K562 (cell line): ENCODE results near the gene RNF39. TPM values are rescaled to one million over a fixed set of nuclear protein-coding genes. Genes with fewer than 3 reads are reported as not detected.

ENCODE experiments used
- DACH1 ChIP-seq: fragments of 450-650 bp; IDR thresholded peaks from 2 replicates; pipeline ENCODE4 v1.6.1; 2018; ENCODE audit not compliant: partially characterized antibody
- FOXA3 ChIP-seq, 2 experiments: fragments of 450-650 bp in 1 of 2; sonication (generic) in 1 of 2; formaldehyde crosslinking; IDR thresholded peaks in 1 of 2; conservative IDR thresholded peaks in 1 of 2; 2 replicates each; pipeline versions ENCODE4 v1.4.0 to v1.8.0; 2020 to 2022; ENCODE audit warnings: mild to moderate bottlenecking in 2 of 2, missing genetic modification reagents in 1 of 2
- FOXJ2 ChIP-seq: fragments of 200-800 bp; sonication (Bioruptor generic); IDR thresholded peaks from 2 replicates; pipeline ENCODE4 v1.6.1; 2016; ENCODE audit warnings: missing genetic modification characterization, missing compliant biosample characterization
- GATAD2B ChIP-seq: fragments of 450-650 bp; IDR thresholded peaks from 2 replicates; pipeline ENCODE4 v1.6.1; 2017; ENCODE audit warnings: mild to moderate bottlenecking, borderline replicate concordance
- JUNB ChIP-seq: fragments of 450-650 bp; formaldehyde crosslinking; conservative IDR thresholded peaks from 2 replicates; pipeline ENCODE4 v1.4.0; 2020; ENCODE audit warnings: mild to moderate bottlenecking
- MEF2A ChIP-seq: IDR thresholded peaks from 2 replicates; pipeline ENCODE4 v1.6.1; 2011; ENCODE audit warnings: low read depth, mild to moderate bottlenecking, low read length, moderate library complexity; ENCODE audit not compliant: control insufficient read depth
- NEUROD1 ChIP-seq: fragments of 150-350 bp; IDR thresholded peaks from 2 replicates; pipeline ENCODE4 v1.6.1; 2014; ENCODE audit warnings: borderline replicate concordance, low read length, low read depth; ENCODE audit not compliant: partially characterized antibody
- NFE2L1 ChIP-seq: fragments of 450-650 bp; IDR thresholded peaks from 2 replicates; pipeline ENCODE4 v1.6.1; 2016; ENCODE audit warnings: missing genetic modification characterization, low read depth, mild to moderate bottlenecking, missing compliant biosample characterization, moderate library complexity, borderline replicate concordance
- POU5F1 ChIP-seq: fragments of 150-350 bp; IDR thresholded peaks from 2 replicates; pipeline ENCODE4 v1.6.1; 2014; ENCODE audit warnings: borderline replicate concordance, low read length, low read depth, mild to moderate bottlenecking; ENCODE audit not compliant: partially characterized antibody
- PTRF ChIP-seq: fragments of 450-650 bp; IDR thresholded peaks from 2 replicates; pipeline ENCODE4 v1.6.1; 2016; ENCODE audit warnings: mild to moderate bottlenecking, missing genetic modification characterization, missing compliant biosample characterization
- RBM39 ChIP-seq: fragments of 200-400 bp; formaldehyde crosslinking; optimal IDR thresholded peaks from 2 replicates; pipeline ENCODE3; 2018; ENCODE audit warnings: low read depth, low read length
- SIN3B ChIP-seq: fragments of 450-650 bp; IDR thresholded peaks from 2 replicates; pipeline ENCODE4 v1.6.1; 2017; ENCODE audit warnings: low read depth, mild to moderate bottlenecking, moderate library complexity
- SMARCA5 ChIP-seq: fragments of 450-650 bp; IDR thresholded peaks from 2 replicates; pipeline ENCODE4 v1.6.1; 2016
- TCF15 ChIP-seq: fragments of 250-450 bp; sonication (Bioruptor Pico); IDR thresholded peaks from 2 replicates; pipeline ENCODE4 v1.8.0; 2022; ENCODE audit warnings: moderate library complexity, mild to moderate bottlenecking, inconsistent platforms
- TCFL5 ChIP-seq: fragments of 250-450 bp; sonication (Bioruptor Pico); conservative IDR thresholded peaks from 2 replicates; pipeline ENCODE4 v1.6.1; 2021; ENCODE audit warnings: mild to moderate bottlenecking, moderate library complexity, matching md5 sums
- THRA ChIP-seq: fragments of 450-650 bp; IDR thresholded peaks from 2 replicates; pipeline ENCODE4 v1.6.1; 2017; ENCODE audit warnings: mild to moderate bottlenecking, moderate library complexity
- ZBTB43 ChIP-seq: sonication (generic); formaldehyde crosslinking; IDR thresholded peaks from 2 replicates; pipeline ENCODE4 v1.8.0; 2023; ENCODE audit warnings: mild to moderate bottlenecking, missing genetic modification reagents
- ZHX1 ChIP-seq: fragments of 150-350 bp; conservative IDR thresholded peaks from 2 replicates; pipeline ENCODE4 v1.6.1; 2014; ENCODE audit warnings: low read length
- ZZZ3 ChIP-seq: fragments of 450-650 bp; IDR thresholded peaks from 2 replicates; pipeline ENCODE4 v1.6.1; 2016; ENCODE audit warnings: antibody characterized with exemption, mild to moderate bottlenecking, moderate library complexity
- polyA plus RNA-seq, 8 experiments: library from polyadenylated mRNA; depleted of rRNA in 4 of 8; stranded (reverse) in 5 of 8; unstranded in 3 of 8; fragments of >200 nt; fragmentation: Nextera tagmentation in 2 of 8; fragmentation: Illumina TruSeq in 1 of 8; extraction: Ambion mirVana in 2 of 8; extraction: Trizol in 1 of 8; gene quantifications; 2 replicates each; pipeline versions ENCODE4 v1.2.1 to v1.2.3, GENCODE V29; 2011 to 2014; ENCODE audit warnings: inconsistent platforms in 1 of 8, missing spikeins in 1 of 8
- total RNA-seq, 7 experiments: library from RNA; depleted of rRNA in 6 of 7; stranded (reverse); fragments of >200 nt in 6 of 7; fragmentation: Illumina TruSeq in 2 of 7; extraction: Trizol in 2 of 7; gene quantifications; 2 replicates each; pipeline versions ENCODE4 v1.2.1 to v1.2.3, GENCODE V29; 2011 to 2021; ENCODE audit warnings: low replicate concordance in 1 of 7

The RNF39 gene
- total and polyA plus RNA-seq, 9 of the 15 experiments (the other 6 are each of a cell fraction or from before 2014, with no cell fraction given): not detected

DNA sequence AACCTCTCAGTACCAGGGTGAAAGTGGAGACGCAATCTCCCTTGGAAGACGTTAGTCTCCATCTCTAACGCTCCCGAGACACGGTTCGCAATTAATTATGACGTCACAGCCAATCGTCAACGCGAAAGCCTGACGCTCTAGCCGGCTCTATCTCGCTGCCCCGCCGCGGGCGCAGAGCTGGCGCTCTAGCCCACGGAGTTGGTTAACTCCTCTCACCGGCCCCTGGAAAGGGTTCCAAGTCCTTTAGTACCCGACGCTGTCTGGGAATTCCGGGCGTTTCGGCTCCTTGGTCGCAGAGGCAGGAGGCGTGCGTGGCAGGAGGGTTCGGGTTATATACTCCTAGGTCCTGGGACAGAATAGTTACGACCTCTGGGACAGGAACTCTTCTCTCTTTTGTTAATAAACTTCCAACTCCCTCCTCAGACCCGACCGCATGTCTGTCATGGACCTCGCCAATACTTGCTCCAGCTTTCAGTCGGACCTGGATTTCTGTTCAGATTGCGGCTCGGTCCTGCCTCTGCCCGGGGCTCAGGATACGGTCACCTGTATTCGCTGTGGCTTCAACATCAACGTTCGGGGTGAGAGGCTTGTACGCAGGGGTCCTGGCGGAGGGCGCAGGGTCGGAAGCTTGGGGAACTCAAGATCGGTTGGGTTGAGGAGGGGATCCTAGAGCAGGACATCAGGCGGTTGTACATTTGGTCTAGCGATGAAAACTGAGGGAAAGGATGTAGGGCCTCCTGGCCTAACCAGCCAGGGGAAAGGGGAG lies 14.3 kb downstream of the RNF39 start, which contains the start of gene POLR1H (continued):
- TF ChIP-seq TCF15: no peak
- TF ChIP-seq PTRF (tag): no peak
- TF ChIP-seq ZHX1: peak; percentile 72; the same call in 1 of the 2 replicates
- no peak for TF ChIP-seq DACH1
- no peak for TF ChIP-seq THRA
- peak; percentile 71; the same call in 1 of the 2 replicates for TF ChIP-seq FOXJ2 (tag)
- peak; percentile 69 for TF ChIP-seq NEUROD1
- TF ChIP-seq RBM39: peak; percentile 15
- no peak for TF ChIP-seq MEF2A
- TF ChIP-seq TCFL5 (CRISPR knock-in tag): no peak
- TF ChIP-seq ZBTB43 (CRISPR knock-in tag): no peak
- TF ChIP-seq SIN3B: peak; percentile 98
- no peak; the same call in 1 of the 2 replicates for TF ChIP-seq GATAD2B
- TF ChIP-seq NFE2L1 (tag): no peak
- TF ChIP-seq SMARCA5: no peak
- TF ChIP-seq POU5F1: no peak
- no peak for TF ChIP-seq FOXA3 (CRISPR knock-in tag; conservative IDR thresholded peaks at IDR 0.05 in 1 of 2, IDR thresholded peaks at IDR 0.05 in 1 of 2)
- peak; percentile 90 for TF ChIP-seq ZZZ3
- TF ChIP-seq JUNB (CRISPR knock-in tag): peak; percentile 93
